ENCODE measurements around the gene JMY.

DNA sequence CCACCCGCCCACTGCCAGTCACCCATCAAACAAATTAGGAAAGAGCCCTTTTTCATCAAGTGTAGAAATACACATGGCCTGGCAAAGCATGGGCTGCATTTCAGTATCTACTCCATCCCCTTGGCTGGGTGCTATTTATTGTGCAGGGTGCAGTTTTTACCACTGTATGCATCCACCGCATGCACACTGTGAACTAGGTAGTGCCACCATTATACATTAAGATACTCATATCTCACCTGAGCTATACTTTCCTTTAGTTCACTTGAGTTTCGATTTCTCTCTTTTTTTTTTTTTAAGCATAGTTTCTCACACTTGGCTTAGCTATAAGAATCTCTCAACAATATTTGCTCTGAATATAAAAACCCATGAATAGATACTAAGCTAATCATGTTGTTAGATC, 49.4 kb downstream of the JMY start:
- TF ChIP-seq, protein P1, sequence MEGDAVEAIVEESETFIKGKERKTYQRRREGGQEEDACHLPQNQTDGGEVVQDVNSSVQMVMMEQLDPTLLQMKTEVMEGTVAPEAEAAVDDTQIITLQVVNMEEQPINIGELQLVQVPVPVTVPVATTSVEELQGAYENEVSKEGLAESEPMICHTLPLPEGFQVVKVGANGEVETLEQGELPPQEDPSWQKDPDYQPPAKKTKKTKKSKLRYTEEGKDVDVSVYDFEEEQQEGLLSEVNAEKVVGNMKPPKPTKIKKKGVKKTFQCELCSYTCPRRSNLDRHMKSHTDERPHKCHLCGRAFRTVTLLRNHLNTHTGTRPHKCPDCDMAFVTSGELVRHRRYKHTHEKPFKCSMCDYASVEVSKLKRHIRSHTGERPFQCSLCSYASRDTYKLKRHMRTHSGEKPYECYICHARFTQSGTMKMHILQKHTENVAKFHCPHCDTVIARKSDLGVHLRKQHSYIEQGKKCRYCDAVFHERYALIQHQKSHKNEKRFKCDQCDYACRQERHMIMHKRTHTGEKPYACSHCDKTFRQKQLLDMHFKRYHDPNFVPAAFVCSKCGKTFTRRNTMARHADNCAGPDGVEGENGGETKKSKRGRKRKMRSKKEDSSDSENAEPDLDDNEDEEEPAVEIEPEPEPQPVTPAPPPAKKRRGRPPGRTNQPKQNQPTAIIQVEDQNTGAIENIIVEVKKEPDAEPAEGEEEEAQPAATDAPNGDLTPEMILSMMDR (conservative IDR thresholded peaks at IDR 0.05), result no peak
- no peak for TF ChIP-seq ZFX (IDR thresholded peaks at IDR 0.05)
